BLaER1 treated with 17β-estradiol and CSF1 and Interleukin-3, amounts not matched to agents 10 nM and 100 nM (cell line): Measurements from ENCODE around the gene UNK.
"Not testable (repeated sequence)": the region's sequence is repeated elsewhere in the genome, so short reads cannot be mapped to it uniquely, and the experiment has no call there.

Source experiments
- H3K27ac ChIP-seq, 11 experiments: shearing (Covaris generic); formaldehyde crosslinking; 2 replicates each; pipeline ENCODE4 v1.8.1; 2022
- H3K27me3 ChIP-seq, 11 experiments: shearing (Covaris generic); formaldehyde crosslinking; 2 replicates each; pipeline ENCODE4 v1.8.1; 2022
- H3K36me3 ChIP-seq, 11 experiments: shearing (Covaris generic); formaldehyde crosslinking; 2 replicates each; pipeline ENCODE4 v1.8.1; 2022
- H3K4me1 ChIP-seq, 10 experiments: shearing (Covaris generic); formaldehyde crosslinking; 2 replicates each; pipeline ENCODE4 v1.8.1; 2022
- H3K4me2 ChIP-seq, 11 experiments: shearing (Covaris generic); formaldehyde crosslinking; 2 replicates each; pipeline ENCODE4 v1.8.1; 2022
- H3K4me3 ChIP-seq, 10 experiments: shearing (Covaris generic); formaldehyde crosslinking; 2 replicates each; pipeline ENCODE4 v1.8.1; 2022
- H3K9ac ChIP-seq, 11 experiments: shearing (Covaris generic); formaldehyde crosslinking; 2 replicates each; pipeline ENCODE4 v1.8.1; 2022
- H3K9me3 ChIP-seq, 11 experiments: shearing (Covaris generic); formaldehyde crosslinking; replicated peaks in 1 of 11; 2 replicates each; pipeline ENCODE4 v1.8.1; 2022
- H4K20me1 ChIP-seq, 11 experiments: shearing (Covaris generic); formaldehyde crosslinking; 2 replicates each; pipeline ENCODE4 v1.8.1; 2022
- Cebpa-rat ChIP-seq, 11 experiments: shearing (Covaris generic); IDR thresholded peaks; 2 replicates each; pipeline ENCODE4 v1.8.1; 2022

Gene UNK

GRCh38 chr17:75846692-75847613, 62.3 kb downstream of the UNK start:
- H3K4me1 ChIP-seq, result peaks cover 36 to 67% (median 62%) of the 10 kb centered on the region in 10 experiments
- H3K27me3 ChIP-seq, result no peaks in the 10 kb centered on the region
- no peak for TF ChIP-seq Cebpa-rat (IDR thresholded peaks at IDR 0.05)
- peaks cover 56 to 75% (median 63%) of the 10 kb centered on the region in 11 experiments for H3K36me3 ChIP-seq
- no peaks in the 10 kb centered on the region for H3K9me3 ChIP-seq
- H4K20me1 ChIP-seq, result peaks cover 0 to 49% (median 0%) of the 10 kb centered on the region in 11 experiments; a peak in 7 of 22 replicates
- peak overlapping the region; percentile 88 to 99 (median 97) for H3K4me2 ChIP-seq
- peak overlapping the region; percentile 53 to 94 (median 90); a peak in 20 of 22 replicates for H3K9ac ChIP-seq
- H3K27ac ChIP-seq, result peak overlapping the region; percentile 69 to 95 (median 94); a peak in 20 of 22 replicates
- H3K4me3 ChIP-seq, result no peak overlapping the region

GRCh38 chr17:75847614-75848522, 63.3 kb downstream of the UNK start:
- H3K4me3 ChIP-seq, result no peak overlapping the region
- peak overlapping the region in 5 of 11 experiments; percentile 96 to 99 (median 97); a peak in 9 of 22 replicates for H3K4me2 ChIP-seq
- peaks cover 50 to 75% (median 60%) of the 10 kb centered on the region in 11 experiments for H3K36me3 ChIP-seq
- TF ChIP-seq Cebpa-rat (IDR thresholded peaks at IDR 0.05), result no peak
- H3K9ac ChIP-seq, result peak overlapping the region in 9 of 11 experiments; percentile 53 to 92 (median 90); a peak in 11 of 22 replicates
- no peaks in the 10 kb centered on the region for H3K9me3 ChIP-seq
- peaks cover 0 to 57% (median 0%) of the 10 kb centered on the region in 11 experiments; a peak in 5 of 22 replicates for H4K20me1 ChIP-seq
- H3K27me3 ChIP-seq, result no peaks in the 10 kb centered on the region
- peaks cover 28 to 61% (median 54%) of the 10 kb centered on the region in 10 experiments for H3K4me1 ChIP-seq
- H3K27ac ChIP-seq, result peak overlapping the region in 7 of 11 experiments; percentile 85 to 95 (median 94); a peak in 9 of 22 replicates

GRCh38 chr17:75848523-75849278, 64.1 kb downstream of the UNK start:
- peak overlapping the region in 2 of 11 experiments; percentile 18 to 27; a peak in 1 of 22 replicates for H3K4me2 ChIP-seq
- H3K4me3 ChIP-seq, result no peak overlapping the region
- peak overlapping the region in 5 of 11 experiments; percentile 4 to 28 (median 17); a peak in 7 of 22 replicates for H3K27ac ChIP-seq
- peaks cover 34 to 64% (median 55%) of the 10 kb centered on the region in 10 experiments for H3K4me1 ChIP-seq
- H3K9ac ChIP-seq, result peak overlapping the region in 1 of 11 experiments; percentile 76; a peak in 2 of 22 replicates
- TF ChIP-seq Cebpa-rat (IDR thresholded peaks at IDR 0.05), result no peak
- peaks cover 0 to 65% (median 0%) of the 10 kb centered on the region in 11 experiments; a peak in 8 of 22 replicates for H4K20me1 ChIP-seq
- H3K9me3 ChIP-seq, result no peaks in the 10 kb centered on the region
- no peaks in the 10 kb centered on the region for H3K27me3 ChIP-seq
- H3K36me3 ChIP-seq, result peaks cover 50 to 78% (median 59%) of the 10 kb centered on the region in 11 experiments

GRCh38 chr17:75849279-75849646, 64.7 kb downstream of the UNK start:
- no peak for TF ChIP-seq Cebpa-rat (IDR thresholded peaks at IDR 0.05)
- Histone ChIP-seq H3K4me3 (no peak overlapping the region), H3K4me2 (peak overlapping the region in 1 of 11 experiments; percentile 27; a peak in 1 of 22 replicates), H3K4me1 (peaks cover 39 to 69% (median 55%) of the 10 kb centered on the region in 10 experiments), H3K9me3 (no peaks in the 10 kb centered on the region), H4K20me1 (peaks cover 0 to 70% (median 3%) of the 10 kb centered on the region in 11 experiments; a peak in 9 of 22 replicates), H3K9ac (0 out of 22 replicates have a peak overlapping the region, but pooled peaks of 2 of the 11 experiments have one; percentile 14 to 21), H3K36me3 (peaks cover 50 to 78% (median 59%) of the 10 kb centered on the region in 11 experiments), H3K27me3 (no peaks in the 10 kb centered on the region), H3K27ac (peak overlapping the region in 4 of 11 experiments; percentile 4 to 28 (median 16); a peak in 2 of 22 replicates)

GRCh38 chr17:75849724-75850123, 65.1 kb downstream of the UNK start:
- Histone ChIP-seq H4K20me1 (peaks cover 0 to 70% (median 5%) of the 10 kb centered on the region in 11 experiments; a peak in 9 of 22 replicates), H3K4me2 (no peak overlapping the region), H3K9me3 (no peaks in the 10 kb centered on the region), H3K4me1 (peaks cover 42 to 68% (median 55%) of the 10 kb centered on the region in 10 experiments), H3K9ac (0 out of 22 replicates have a peak overlapping the region, but pooled peaks of 2 of the 11 experiments have one; percentile 14 to 15), H3K36me3 (peaks cover 50 to 78% (median 59%) of the 10 kb centered on the region in 11 experiments), H3K27ac (no peak overlapping the region), H3K27me3 (no peaks in the 10 kb centered on the region), H3K4me3 (no peak overlapping the region)
- TF ChIP-seq Cebpa-rat (IDR thresholded peaks at IDR 0.05), result no peak

GRCh38 chr17:75850928-75851692, 66.5 kb downstream of the UNK start:
- H3K9ac ChIP-seq, result peak overlapping the region in 1 of 11 experiments; percentile 38; a peak in 1 of 22 replicates
- no peak overlapping the region for H3K4me3 ChIP-seq
- H4K20me1 ChIP-seq, result peaks cover 0 to 70% (median 5%) of the 10 kb centered on the region in 11 experiments; a peak in 9 of 22 replicates
- no peaks in the 10 kb centered on the region for H3K27me3 ChIP-seq
- no peak for TF ChIP-seq Cebpa-rat (IDR thresholded peaks at IDR 0.05)
- H3K4me2 ChIP-seq, result 0 out of 22 replicates have a peak overlapping the region, but pooled peaks of 1 of the 11 experiments have one; percentile 7
- no peaks in the 10 kb centered on the region for H3K9me3 ChIP-seq
- no peak overlapping the region for H3K27ac ChIP-seq
- H3K36me3 ChIP-seq, result peaks cover 50 to 71% (median 58%) of the 10 kb centered on the region in 11 experiments
- peaks cover 30 to 54% (median 43%) of the 10 kb centered on the region in 10 experiments for H3K4me1 ChIP-seq

- not testable (repeated sequence) for H3K4me2 ChIP-seq, H3K27me3 ChIP-seq, H3K9me3 ChIP-seq, H3K4me3 ChIP-seq, H3K27ac ChIP-seq
- Histone ChIP-seq H4K20me1 (peaks cover 0 to 70% (median 5%) of the 10 kb centered on the region in 11 experiments; a peak in 9 of 22 replicates), H3K36me3 (peaks cover 49 to 66% (median 54%) of the 10 kb centered on the region in 11 experiments), H3K9ac (peak overlapping the region in 1 of 11 experiments; percentile 38; a peak in 1 of 22 replicates), H3K4me1 (peaks cover 30 to 54% (median 43%) of the 10 kb centered on the region in 10 experiments)
These were observed 67.0 kb downstream of the UNK start for GRCh38 chr17:75851693-75851991.
